NCI-H748 (cell line): Measurements from ENCODE around the gene FBLN2.
A peak's percentile ranks its signal among the peaks of the same experiment; 100 is the strongest.

Experiments
- DNase-seq: peaks from one replicate; lab custom pipeline; 2025; ENCODE audit not compliant: unreplicated experiment; lab: John Stamatoyannopoulos, UW

Gene FBLN2

DNA sequence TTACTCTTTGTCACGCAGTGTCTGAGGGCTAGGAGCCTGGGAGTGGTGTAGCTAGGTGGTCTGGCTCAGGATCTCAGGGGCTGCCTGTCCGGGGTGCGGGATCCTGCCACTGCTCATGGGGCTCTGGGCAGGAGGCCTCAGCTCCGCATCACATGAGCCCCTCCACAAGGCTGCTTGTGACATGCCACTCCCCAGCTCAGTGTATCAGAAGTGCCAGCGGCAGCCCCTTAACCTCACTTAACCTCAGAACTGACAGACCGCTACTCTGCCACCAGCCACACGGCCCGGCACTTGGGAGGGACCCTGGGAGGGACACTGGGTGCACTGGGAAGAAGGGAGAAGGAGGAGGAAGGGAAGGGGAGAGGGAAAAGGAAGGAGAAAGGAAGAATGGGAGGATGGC is 87.9 kb downstream of the FBLN2 start:
- no peak for DNase-seq

DNA sequence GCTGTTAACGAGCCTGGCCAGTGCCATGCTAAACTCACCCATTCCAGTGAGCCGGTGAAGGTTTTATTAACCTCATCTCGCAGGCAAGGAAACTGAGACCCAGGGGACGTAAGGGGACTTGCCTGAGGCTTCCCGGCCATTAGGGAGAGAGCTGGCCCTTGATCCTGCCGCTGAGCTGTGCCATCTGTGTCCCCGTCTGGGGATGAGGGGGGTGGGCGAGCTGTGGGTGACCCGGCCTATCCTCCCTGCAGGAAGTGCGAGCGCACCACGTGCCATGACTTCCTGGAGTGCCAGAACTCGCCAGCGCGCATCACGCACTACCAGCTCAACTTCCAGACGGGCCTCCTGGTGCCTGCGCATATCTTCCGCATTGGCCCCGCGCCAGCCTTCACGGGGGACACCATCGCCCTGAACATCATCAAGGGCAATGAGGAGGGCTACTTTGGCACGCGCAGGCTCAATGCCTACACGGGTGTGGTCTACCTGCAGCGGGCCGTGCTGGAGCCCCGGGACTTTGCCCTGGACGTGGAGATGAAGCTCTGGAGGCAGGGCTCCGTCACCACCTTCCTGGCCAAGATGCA is 88.5 kb downstream of the FBLN2 start:
- DNase-seq = peak; percentile 9

DNA sequence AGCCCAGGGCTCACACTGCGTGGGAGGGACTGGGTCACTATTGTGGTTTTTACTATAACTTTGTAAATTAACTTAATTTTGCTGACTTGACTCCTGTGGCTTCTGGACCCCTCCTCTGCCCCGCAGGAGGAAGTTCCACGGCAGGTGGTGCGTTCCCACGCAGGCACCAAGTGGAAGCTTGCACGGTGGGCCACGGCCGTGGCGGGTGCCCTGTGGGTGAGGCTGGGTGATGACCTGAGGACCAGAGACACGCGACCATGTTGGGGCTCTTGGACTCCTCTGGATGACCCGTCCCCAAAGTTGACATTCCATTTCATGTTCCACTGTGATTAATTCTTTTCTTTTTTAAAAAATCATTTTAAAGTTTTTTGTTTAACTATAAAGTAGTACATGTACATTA is 89.0 kb downstream of the FBLN2 start:
- DNase-seq = no peak

DNA sequence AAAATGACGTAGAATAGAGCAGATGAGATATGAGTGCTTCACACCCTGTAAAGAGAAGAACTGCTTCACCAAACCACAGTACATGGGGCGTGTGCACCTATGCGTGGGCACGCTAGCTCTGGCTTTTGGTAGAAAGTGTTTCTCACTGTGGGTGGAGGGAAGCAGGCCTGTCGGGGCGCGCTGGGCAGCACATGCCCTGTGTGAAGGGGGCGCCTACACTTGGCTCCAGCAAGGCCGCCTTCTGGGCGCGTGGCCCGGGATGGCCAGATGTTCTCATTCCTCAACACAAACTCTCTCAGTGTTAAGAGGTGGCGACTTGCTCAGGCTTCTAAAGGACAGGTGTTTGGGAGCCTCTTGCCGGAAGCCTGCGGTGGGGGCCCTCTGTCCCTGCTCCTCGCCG is 90.0 kb downstream of the FBLN2 start:
- DNase-seq = no peak

DNA sequence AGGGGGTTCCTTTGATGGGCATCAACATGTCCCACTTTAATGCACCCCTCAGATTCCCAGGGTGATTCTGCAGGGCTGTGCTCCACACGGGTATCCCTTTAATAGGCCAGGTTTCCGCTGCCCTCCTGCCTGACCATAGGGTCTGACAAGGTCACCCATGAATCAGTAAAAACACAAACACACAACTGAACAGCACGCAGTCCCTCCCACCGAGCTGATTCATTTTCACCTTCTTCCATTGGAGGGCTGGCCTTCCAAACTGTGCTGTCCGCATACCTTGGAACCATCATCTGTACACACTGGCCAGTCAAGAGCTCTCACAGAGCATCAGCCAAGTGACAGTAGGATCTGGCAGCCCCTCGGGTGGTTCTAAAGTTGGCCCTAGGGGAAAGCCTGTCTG is 93.7 kb downstream of the FBLN2 start:
- no peak for DNase-seq

DNA sequence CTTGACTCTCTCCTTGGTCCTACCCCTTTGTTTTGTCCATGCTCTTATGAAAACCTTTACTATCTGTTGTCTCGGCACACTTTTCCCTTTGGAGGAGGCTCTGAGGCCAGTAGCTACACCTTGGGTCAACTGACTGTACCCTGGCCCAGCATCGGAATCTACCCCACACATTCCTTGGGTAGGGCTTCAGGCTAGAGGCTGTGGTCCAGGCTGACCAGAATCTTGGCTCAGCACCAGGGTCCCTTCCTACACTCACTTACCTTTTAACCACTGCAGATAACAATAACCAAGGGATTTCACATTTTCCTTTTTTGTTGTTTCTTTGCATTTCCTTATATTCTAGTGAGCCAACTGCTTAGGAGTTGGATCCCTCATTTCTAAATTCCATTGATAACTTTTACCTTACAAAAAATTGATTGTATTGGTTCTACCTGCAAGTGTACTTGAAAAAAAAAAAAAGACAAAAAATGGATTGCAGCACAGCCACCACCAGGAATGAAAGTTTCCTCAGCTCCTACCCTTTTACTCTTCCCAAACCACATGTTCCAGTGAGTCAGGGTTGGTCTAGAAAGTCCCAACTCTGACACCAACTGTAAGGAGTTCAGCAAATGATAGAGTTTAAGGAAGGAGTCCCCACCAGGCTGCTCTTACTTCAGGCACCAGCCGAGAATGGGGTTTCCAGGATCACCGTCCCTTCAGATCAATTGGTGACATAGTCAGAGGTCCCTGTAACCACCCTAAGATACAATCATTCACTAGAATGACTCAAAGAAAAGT is 95.6 kb downstream of the FBLN2 start:
- no peak for DNase-seq

DNA sequence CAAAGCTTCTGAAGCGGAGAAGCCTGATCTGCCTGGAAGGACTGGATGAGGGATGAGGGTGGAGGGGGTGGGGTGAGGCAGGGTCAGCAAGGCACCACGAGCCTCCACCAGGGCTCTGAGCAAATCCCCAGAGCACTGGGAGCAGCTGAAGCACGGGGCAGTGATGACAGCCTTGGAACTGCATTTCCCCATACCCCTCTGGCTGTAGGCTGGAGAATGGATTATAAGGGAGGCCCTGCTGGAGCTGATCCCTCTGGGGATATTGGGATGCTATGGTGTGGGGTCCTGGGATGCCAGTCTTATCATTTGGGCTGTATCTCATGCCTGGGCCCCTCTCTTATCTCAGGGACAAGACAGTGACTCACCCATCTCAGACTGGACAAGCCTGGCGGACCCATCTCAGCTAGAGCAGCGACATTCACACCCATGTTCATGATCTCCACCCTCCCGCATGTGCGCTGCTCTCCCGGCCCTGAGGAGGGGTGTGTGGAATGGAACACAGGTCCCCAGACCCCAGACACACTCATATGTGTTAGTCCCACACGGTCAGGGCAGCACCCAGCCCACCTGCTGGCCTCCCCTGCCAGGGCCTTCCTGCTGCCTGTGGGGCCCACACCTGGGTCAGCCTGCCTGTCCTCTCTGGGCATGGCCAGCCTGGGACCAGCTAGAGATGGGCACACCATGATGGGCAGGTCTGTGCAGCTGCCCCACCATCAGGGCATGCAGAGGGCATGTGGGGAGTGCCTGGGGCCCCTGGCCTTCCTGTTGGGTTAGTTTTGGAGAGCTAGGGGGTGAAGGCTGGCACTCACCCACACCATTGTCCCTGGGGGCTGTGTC is 97.1 kb downstream of the FBLN2 start:
- DNase-seq = no peak

DNA sequence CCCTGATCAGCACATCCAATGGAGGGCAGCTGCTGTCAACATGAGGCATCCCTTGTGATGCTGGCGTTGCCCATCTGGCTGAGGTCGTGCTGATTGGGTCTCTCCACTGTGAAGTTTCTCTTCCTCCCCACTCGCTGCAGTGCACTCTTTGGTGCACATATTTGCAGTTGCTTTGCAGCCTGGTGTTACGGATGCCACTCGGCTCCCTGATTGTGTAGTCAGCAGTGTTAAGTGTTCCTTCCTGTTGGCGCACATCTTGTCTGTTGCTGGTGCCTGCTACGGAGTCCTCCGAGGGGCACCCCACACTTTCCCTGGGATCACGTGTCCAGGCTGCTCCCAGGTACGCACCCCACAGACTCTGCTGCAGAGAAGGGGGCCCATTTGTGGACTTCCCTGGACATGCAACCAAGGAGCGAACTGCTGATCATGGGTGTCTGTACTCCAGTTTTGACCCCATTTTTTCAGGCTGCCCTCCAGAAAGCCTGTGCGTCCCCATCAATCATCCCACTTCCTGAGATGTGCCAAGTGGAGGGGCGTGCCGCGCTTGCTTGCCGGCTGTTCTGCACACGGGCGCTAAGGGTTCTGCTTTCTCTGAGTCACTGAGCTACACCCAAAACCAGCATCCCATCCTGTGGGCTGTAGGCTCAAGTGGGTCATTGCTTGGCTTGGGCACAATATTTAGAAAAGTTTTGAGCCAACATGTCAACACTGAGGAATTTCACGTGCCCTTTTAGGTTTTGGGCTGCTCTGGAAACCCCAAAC is 98.6 kb downstream of the FBLN2 start:
- DNase-seq = peak; percentile 27

DNA sequence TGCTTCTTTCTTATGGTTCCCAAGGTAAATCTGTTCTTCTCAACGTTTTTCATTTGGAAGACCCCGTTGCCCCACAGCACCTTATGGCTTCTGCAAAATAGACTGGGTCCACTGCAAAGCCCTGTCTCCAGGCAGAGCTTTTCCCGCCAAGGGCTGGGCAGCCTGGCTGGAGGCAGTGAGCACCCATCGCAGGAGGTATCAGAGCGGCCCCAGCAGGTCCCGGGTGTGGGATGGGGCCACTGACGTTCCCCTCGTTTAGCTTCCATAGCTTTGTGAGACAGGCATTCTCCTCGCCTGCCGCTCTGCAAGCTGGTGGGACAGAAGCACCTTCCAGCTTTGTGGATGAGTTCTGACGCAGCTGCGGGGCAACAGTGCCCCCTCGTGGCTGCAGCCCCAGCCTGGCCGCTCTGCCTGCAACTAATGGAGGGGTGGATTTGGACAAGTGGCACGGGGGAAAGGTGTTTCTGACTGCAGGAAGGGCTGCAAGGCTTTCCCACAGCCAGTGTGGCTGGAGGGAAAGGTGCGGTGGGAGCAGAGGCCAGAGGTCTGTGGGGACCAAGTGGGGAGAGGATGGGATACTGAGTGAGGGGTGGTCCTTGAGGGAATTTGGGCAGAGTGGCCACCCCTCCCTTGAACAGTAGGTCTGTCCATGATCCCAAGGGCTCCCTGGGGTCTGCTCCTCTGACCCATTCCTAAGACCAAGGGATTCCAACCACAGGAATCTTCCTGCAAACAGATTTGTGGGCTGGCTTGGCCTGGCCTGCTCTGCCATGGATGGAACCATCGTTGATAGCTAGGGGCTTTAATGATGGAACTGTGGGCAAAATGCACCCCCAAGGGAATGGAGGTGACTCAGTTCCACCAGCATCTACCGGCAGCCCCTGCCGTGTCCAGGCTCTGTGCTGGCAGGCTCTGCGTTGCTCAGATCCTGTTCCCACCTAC is 99.4 kb downstream of the FBLN2 start:
- peak; percentile 72 for DNase-seq

DNA sequence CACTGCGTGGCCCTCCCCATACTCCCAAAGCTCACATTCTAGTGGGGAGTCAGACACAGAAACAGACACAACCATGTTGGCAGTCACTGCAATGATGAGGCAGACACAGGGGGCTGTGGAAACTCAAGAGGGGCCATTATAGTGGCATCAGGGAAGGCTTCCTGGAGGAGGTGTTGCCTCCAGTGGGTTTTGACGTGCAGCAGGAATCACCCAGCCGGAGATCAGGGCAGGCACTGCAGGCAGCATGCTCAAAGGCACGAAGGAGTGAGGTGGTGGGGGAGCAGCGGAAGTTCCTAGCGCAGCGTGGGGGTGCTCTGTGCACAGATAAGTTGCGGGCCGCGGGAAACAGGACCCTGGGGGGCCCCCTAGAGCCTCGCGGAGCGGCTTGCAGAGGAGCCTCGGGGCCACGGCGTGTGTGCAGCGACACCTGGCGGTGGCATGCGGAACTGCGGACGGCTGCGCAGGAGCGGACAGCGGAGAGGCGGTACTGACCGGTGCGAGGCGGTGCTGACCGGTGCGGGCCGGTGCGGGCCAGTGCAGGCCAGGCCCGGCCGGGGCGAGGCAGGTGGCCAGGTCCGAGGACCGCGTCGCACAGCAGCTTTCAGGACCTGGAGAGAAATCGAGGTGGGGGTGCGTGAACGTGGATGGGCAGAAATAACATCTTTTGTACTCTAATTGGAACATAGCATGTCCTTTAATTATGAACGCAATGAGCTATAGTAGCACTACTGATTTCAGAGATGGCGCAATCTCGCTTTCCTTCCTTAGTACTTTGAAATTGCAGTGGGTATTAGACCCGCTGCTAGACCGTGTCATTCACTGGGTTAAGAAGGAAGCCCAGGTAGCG is 101.5 kb downstream of the FBLN2 start:
- peak; percentile 64 for DNase-seq

DNA sequence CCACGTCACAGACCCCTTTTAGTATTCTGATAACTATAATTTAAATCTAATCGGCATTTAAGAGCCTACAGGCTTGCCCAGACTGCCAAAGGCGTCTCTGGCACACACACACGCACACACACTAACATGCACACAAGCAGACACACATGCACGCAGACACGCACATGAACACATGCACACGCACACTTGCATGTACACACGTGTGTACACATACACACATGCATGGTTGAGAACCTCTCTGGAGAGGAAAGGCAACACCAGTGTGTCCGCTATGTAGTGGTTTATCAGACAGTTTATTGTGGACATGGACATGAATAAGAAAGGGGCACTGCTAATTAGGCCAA is 102.1 kb downstream of the FBLN2 start:
- DNase-seq = no peak

DNA sequence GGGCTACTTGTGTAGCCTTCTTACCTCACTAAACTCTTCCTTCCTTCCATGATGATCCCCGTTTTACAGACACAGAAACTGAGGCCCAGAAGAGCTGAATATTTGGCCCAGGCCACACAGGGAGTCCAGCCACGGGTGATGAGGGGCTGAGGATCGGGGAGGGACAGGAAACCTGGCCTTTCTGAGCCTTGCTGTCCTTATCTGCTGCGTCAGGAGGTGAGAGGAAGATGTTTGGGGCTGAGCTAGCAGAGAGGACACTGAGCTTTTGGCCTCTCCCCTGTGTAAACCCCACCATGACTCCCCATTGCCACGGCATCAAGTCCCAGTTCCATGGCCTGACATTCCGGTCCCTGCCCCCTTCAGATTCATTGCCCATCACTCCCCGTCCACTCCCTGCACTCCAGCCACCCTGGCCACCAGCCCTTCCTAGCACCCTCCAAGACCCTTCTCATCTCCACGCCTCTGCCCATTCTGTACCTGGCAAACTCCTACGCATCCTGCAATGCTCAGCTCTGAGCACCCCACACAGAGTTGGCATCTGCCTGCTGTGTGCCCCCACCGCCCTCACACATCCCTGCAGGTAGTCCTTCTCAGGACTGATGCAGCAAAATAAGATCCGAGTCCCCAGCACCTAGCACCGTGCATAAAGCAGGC is 103.0 kb downstream of the FBLN2 start:
- DNase-seq = no peak

DNA sequence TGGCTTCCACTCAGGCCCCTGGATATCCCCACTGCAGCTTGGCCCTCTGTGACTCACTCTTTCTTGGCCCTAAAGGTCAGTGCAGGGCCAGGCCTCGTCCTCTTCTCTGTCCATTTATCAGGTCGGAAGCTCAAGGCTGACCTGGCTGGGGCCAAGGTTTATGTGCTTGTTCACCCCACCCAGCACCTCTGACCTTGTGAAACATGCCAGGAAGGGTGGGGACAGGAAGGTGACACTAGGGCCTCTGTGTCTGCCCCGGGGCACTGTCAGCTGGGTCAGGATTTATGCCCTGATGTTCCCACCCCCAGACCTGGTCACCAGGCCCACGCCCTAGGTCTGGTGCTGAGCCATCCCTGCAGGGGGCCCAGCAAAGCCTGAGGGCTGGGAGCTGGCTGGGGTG is 103.8 kb downstream of the FBLN2 start:
- no peak for DNase-seq

DNA sequence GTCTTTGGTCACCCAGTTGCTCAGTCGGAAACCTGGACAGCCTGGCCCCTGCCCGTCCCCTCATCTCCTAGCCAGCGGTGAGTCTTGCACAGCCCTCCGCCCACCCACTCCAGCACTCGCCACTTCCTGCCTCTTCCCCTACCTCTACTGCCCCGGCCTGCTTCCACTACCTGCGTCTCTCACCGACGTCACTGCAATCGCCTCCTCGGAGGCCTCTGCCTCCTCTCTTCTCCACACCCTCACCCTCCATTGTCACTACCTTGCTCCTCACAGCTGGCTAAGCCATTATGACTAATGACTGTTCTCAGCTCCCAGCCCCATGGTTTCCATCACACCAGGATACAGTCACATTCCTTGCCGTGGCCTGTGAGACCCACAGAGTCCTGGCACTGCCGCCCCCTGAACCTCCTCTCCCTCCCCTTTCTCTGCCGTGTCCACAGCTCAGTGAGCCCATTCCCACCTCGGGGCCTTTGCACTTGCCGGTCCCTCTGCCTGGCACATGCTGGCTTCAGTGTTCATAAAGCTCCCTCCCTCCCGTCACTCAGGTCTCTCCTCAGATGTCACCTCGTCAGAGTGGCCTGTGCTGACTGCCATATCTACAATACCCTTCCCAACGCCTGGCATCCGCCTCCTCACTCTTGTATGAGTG is 104.8 kb downstream of the FBLN2 start:
- DNase-seq = no peak

DNA sequence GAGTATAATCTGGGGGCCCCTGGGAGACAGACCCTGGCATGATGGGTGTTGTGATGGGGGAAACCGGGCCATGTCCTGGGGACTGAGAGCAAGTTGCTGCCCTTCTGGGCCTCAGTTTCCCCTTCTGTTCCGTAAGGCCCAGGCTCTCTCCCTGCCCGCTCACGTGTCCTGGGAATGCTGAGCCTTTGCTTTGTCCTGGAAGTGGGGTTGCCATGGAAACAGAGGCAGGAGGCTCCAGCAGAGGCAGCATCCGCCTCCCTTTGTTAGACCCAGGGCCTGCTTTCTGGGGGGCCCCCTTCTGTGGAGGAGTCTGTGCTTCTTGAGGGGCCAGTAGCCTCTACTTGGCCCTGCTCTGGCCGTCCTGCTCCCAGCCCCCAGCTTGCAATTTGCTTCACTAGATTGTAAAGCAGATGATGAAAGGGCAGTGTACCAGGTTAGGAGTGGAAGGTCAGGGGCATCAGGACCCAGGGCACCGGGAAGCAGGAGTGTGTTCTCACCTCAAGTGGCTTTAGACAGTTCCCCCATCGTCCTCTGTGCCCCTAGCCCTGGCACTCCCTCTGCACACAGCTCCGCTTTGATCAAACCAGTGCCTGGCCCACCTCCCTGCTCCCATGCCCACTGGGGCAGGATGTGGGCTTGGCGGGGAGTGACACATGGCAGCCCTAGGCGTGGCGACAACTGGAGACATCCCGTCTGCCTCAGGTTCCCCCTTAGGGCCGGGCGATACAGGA is 105.6 kb downstream of the FBLN2 start:
- peak; percentile 7 for DNase-seq

DNA sequence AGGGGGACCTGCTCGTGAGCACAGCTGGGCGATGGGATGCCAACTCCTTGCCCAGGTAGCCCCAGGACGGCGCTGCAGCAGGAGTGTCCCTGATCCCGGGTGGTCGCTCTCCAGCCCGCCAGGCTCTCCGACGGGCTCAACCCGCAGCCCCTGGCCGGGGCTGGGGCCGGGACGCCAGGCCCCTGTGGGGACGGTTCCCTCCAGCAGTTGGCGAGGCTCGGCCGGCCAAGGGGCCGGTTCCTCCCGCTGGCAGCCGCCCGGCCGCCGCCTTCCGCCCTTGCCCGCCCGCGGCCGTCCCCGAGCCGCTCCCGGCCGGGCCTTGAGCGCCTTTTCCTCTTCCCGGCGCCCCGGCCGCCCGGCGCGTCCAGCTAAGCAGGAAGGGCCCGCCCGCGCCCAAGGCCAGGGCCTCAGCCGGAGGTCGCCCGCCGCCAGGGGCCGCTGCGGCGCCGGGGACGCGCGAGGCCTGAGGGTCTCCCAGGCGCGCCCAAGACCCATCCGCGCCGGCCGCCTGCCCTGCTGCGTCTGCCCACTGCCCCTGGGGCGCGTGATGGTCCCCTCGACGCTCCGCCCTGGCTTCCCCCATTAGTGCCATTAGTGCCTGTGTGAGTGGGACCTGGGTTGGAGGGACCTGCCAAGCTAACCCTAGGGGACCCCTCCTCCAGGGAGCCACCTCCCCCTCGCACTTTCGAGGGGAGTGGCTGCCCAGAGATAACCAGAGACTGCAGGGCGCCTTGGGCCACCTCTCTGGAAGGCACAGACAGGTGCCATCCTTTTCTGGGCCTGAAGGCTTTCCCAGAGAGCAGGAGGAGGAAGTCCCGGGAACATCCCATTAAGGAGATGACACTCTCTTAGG is 106.4 kb downstream of the FBLN2 start:
- peak; percentile 68 for DNase-seq
